IPS-11a (cell line): ENCODE data around the gene CEPT1.
A peak's percentile ranks its signal among the peaks of the same experiment; 100 is the strongest.
"Not testable (repeated sequence)": the region's sequence is repeated elsewhere in the genome, so short reads cannot be mapped to it uniquely, and the experiment has no call there.

Experiments used
- H3K4me3 ChIP-seq: one replicate; pipeline ENCODE4 v1.5.1; 2013; ENCODE audit warnings: low read depth, low read length, control low read depth

CEPT1 gene

GRCh38 chr1:111139956-111140679 is at the start of gene CEPT1, which contains the start of gene DRAM2:
Gene CEPT1 (plus strand): TSS chr1:111140223. CDS start chr1:111147715, 7,492 bp downstream.
Gene DRAM2 (minus strand): TSS chr1:111140093. CDS start chr1:111131554, 8,539 bp downstream.
- peak within 1 kb of the TSS; percentile 90 for H3K4me3 ChIP-seq

DNA sequence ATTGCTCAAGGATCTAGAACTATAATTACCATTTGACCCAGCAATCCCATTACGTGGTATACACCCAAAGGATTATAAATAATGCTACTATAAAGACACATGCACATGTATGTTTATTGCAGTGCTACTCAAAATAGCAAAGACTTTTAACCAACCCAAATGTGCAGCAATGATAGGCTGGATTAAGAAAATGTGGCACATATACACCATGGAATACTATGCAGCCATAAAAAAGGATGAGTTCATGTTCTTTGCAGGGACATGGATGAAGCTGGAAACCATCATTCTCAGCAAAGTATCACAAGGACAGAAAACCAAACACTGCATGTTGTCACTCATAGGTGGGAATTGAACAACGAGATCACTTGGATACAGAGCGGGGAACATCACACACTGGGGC is 44.6 kb upstream of the CEPT1 start:
- not testable (repeated sequence) for H3K4me3 ChIP-seq

DNA sequence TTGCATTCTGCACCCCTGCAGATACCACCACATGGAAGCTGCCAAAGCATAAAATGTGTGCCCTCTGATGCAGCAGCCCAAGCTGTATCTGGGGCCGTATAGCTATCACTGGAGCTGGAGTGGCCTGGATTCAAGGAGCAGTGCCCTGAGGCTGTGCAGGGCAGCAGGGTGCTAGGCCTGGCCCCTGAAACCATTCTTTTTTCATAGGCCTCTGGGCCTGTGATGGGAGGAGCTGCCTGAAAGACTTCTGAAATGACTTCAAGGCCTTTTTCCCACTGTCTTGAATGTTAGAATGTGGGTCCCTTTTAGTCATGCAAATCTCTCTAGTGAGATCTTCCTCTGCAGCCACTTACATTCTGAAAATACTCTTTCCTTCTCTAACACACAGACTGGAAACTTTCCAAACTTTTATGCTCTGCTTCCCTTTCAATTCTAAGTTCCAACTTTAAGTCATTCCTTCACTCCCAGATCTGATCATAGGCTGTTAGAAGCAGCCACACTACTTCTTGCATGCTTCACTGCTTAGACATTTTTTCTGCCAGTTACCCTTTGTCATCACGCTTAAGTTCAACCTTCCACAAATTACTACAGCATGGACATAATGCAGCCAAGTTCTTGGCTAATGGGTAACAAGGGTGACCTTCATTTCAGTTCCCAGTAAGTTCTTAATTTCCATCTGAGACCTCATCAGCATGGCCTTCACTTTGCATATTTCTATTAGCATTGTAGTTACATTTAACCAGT is 42.5 kb upstream of the CEPT1 start:
- H3K4me3 ChIP-seq, result no peak overlapping the region

GRCh38 chr1:111099289-111099688 is 40.7 kb upstream of the CEPT1 start:
- H3K4me3 ChIP-seq, result no peak overlapping the region

DNA sequence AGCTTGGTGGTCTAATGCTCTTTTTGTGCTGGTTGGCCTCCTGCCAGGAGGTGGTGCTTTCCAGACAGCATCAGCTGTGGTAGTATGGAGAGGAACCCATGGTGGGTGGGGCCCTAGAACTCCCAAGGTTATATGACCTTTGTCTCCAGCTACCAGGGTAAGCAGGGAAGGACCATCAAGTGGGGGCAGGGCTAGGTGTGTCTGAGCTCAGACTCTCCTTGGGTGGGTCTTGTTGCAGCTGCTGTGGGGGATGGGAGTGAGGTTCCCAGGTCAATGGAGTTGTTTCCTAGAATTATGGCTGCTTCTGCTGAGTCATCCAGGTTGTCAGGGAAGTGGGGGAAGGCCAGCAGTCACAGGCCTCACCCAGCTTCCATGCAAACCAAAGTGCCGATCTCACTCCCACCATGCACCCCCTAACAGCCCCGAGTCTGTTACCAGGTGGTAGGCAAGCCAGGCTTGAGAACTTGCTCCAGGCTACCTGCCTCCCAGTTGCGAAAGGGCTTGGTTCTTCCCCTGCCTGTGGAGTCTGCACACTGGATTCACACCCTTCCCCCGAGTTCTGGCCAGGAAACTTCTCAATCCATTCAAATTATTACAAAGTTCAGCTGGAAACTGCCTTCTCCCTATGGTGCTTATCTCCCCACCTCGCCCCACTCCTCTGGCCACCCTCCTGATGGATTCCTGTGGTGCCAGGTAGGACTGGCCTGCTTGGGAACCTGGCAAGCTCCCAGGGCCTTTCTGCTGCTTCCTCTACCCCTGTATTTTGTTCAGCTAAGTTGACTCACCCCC is 38.0 kb upstream of the CEPT1 start:
- no peak overlapping the region for H3K4me3 ChIP-seq

- H3K4me3 ChIP-seq, result no peak overlapping the region
Measured at GRCh38 chr1:111104981-111105380, 35.0 kb upstream of the CEPT1 start.

DNA sequence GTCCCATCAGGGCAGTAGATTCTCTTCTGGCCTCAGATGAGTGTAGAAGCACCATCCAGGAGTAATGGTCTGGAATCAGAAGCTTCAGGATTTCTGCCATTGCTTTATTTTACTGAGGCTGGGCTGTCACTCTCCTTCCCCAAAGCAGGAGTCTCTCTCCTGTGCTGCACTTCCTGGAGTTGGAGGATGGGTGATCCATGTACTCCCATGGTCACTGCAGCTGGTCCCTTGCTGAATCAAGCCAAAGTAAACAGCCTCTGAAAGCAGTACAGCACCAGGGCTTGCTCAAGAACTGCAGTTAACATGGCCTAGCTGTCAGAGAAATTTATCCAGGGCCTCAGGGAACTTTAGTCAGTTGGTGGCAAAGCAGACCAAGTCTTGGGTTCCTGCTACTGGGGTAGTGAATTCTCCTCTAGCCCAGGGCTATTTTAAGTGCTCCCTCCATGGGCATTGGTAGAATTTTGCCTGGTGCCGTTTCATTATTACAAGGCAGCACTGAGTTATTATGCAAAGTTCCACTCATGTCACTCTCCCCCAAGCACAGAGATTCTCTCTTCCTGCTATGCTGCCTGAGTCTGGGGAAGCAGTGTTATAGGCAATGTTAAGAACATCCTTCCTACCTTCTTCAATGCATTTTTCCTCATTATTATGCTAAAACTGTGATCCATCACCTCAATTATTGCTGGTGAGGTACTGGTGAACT is 29.7 kb upstream of the CEPT1 start:
- no peak overlapping the region for H3K4me3 ChIP-seq

- no peak overlapping the region for H3K4me3 ChIP-seq
Measured at GRCh38 chr1:111116496-111116895, 23.5 kb upstream of the CEPT1 start.

GRCh38 chr1:111126354-111126753 is 13.7 kb upstream of the CEPT1 start:
- H3K4me3 ChIP-seq, result no peak overlapping the region

GRCh38 chr1:111127923-111128643 is 11.9 kb upstream of the CEPT1 start:
- H3K4me3 ChIP-seq, result no peak overlapping the region

- no peak overlapping the region for H3K4me3 ChIP-seq
Measured at GRCh38 chr1:111129376-111129775, 10.6 kb upstream of the CEPT1 start.

- H3K4me3 ChIP-seq, result no peak overlapping the region
Measured at GRCh38 chr1:111131693-111132092, 8.3 kb upstream of the CEPT1 start.

GRCh38 chr1:111133866-111134265 is 6.2 kb upstream of the CEPT1 start:
- no peak overlapping the region for H3K4me3 ChIP-seq

GRCh38 chr1:111139324-111139955 is 583 bp upstream of the CEPT1 start:
- H3K4me3 ChIP-seq, result peak overlapping the region; percentile 90

GRCh38 chr1:111140680-111140967 is 601 bp downstream of the CEPT1 start:
- H3K4me3 ChIP-seq, result peak overlapping the region; percentile 90

- H3K4me3 ChIP-seq, result peak overlapping the region; percentile 90
Measured at GRCh38 chr1:111141245-111142220, 1.5 kb downstream of the CEPT1 start.

DNA sequence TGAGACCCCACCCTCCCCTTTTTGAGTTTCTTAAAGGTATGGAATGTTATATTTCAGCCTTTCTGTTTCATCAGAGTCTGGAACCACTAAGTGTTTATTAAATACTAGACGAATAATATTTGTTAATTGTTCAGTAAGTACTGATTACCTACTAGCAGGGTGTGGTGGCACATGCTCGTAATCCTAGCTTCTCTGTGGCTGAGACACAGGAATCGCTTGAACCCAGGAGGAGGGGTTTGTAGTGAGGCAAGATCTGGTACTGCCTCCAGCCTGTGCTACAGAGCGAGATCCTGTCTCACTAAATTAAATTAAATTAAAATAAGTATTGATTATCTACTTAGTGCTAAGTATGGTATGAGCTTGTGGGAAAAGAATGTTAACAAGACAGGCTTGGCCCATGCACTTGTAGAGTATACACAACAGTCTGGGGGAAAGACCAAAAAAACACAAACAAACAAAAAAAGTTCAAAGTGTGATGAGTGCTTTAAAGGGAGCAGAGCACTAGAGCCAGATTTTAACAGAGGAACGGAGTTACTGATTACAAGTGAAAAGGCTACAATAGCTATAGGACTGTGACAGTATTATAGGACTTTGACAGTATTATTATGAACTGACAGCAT is 2.4 kb downstream of the CEPT1 start:
- H3K4me3 ChIP-seq, result no peak overlapping the region

- no peak overlapping the region for H3K4me3 ChIP-seq
Measured at GRCh38 chr1:111145542-111145941, 5.5 kb downstream of the CEPT1 start.
